BLaER1 treated with 17β-estradiol and CSF1 and Interleukin-3, amounts not matched to agents 10 nM and 100 nM (cell line): ENCODE measurements around the gene CRYBG1.
"Not testable (repeated sequence)": the region's sequence is repeated elsewhere in the genome, so short reads cannot be mapped to it uniquely, and the experiment has no call there.

ENCODE experiments used
- H3K27ac ChIP-seq, 11 experiments: shearing (Covaris generic); formaldehyde crosslinking; 2 replicates each; pipeline ENCODE4 v1.8.1; 2022
- H3K27me3 ChIP-seq, 11 experiments: shearing (Covaris generic); formaldehyde crosslinking; 2 replicates each; pipeline ENCODE4 v1.8.1; 2022
- H3K36me3 ChIP-seq, 11 experiments: shearing (Covaris generic); formaldehyde crosslinking; 2 replicates each; pipeline ENCODE4 v1.8.1; 2022
- H3K4me1 ChIP-seq, 10 experiments: shearing (Covaris generic); formaldehyde crosslinking; 2 replicates each; pipeline ENCODE4 v1.8.1; 2022
- H3K4me2 ChIP-seq, 11 experiments: shearing (Covaris generic); formaldehyde crosslinking; 2 replicates each; pipeline ENCODE4 v1.8.1; 2022
- H3K4me3 ChIP-seq, 10 experiments: shearing (Covaris generic); formaldehyde crosslinking; 2 replicates each; pipeline ENCODE4 v1.8.1; 2022
- H3K9ac ChIP-seq, 11 experiments: shearing (Covaris generic); formaldehyde crosslinking; 2 replicates each; pipeline ENCODE4 v1.8.1; 2022
- H3K9me3 ChIP-seq, 11 experiments: shearing (Covaris generic); formaldehyde crosslinking; replicated peaks in 1 of 11; 2 replicates each; pipeline ENCODE4 v1.8.1; 2022
- H4K20me1 ChIP-seq, 11 experiments: shearing (Covaris generic); formaldehyde crosslinking; 2 replicates each; pipeline ENCODE4 v1.8.1; 2022
- Cebpa-rat ChIP-seq, 11 experiments: shearing (Covaris generic); IDR thresholded peaks; 2 replicates each; pipeline ENCODE4 v1.8.1; 2022

The CRYBG1 gene

DNA sequence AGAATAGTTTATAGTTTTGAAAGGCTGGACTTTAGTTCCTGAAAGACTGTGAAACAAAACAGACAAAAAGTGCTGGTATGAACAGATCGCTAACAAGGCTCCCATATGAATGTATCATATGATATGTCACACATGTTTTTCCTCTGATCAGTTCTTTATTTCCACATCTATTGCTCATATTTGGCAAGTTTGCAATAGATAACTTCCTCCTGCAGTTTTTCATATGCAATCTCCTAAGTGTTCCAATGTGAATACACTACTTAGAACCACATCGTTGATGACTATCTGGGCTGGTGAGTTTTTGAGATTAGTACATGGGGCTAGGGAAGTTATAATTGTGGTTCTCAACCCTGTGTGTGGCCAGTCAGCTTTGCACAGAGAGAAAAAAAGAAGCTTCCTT is 23.1 kb downstream of the CRYBG1 start:
- no peaks in the 10 kb centered on the region for H3K27me3 ChIP-seq
- H3K9me3 ChIP-seq, result peaks cover 0 to 6% (median 0%) of the 10 kb centered on the region in 11 experiments; a peak in 2 of 22 replicates
- H3K4me3 ChIP-seq, result no peak overlapping the region
- no peak overlapping the region for H3K4me2 ChIP-seq
- H3K27ac ChIP-seq, result no peak overlapping the region
- H3K9ac ChIP-seq, result no peak overlapping the region
- H3K4me1 ChIP-seq, result peaks cover 0 to 5% (median 0%) of the 10 kb centered on the region in 10 experiments; a peak in 1 of 20 replicates
- no peak for TF ChIP-seq Cebpa-rat (IDR thresholded peaks at IDR 0.05)
- H3K36me3 ChIP-seq, result no peaks in the 10 kb centered on the region
- no peaks in the 10 kb centered on the region for H4K20me1 ChIP-seq

- H3K4me1 ChIP-seq, result peaks cover 0 to 5% (median 0%) of the 10 kb centered on the region in 10 experiments; a peak in 1 of 20 replicates
- no peaks in the 10 kb centered on the region for H3K36me3 ChIP-seq
- no peak for TF ChIP-seq Cebpa-rat (IDR thresholded peaks at IDR 0.05)
- H3K9ac ChIP-seq, result no peak overlapping the region
- H3K27me3 ChIP-seq, result no peaks in the 10 kb centered on the region
- peaks cover 0 to 6% (median 0%) of the 10 kb centered on the region in 11 experiments; a peak in 2 of 22 replicates for H3K9me3 ChIP-seq
- H3K27ac ChIP-seq, result no peak overlapping the region
- no peak overlapping the region for H3K4me3 ChIP-seq
- H4K20me1 ChIP-seq, result no peaks in the 10 kb centered on the region
- no peak overlapping the region for H3K4me2 ChIP-seq
These were observed 25.0 kb downstream of the CRYBG1 start for GRCh38 chr6:106385530-106385929.

DNA sequence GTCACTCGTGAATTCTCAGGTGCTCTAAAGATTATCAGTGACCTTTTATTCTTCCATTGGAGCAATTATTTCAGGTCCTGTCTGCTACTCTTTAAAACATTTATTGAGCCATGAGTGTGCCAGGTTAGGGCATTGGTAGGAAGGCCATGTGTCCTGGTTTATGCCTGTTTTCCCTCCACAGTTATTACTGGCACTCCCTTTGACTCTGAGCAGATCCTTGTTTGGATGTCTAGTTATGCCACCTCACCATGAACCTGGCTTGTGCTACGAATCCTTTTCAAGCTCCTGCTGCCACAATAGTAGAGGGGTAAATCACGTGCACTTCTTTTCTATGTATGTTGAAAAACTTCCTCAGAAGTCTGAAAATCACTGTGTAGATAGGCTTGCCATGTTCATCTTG is 27.4 kb downstream of the CRYBG1 start:
- Histone ChIP-seq H3K27me3 (no peaks in the 10 kb centered on the region), H3K4me2 (no peak overlapping the region), H3K4me3 (no peak overlapping the region), H3K9me3 (peaks cover 0 to 6% (median 0%) of the 10 kb centered on the region in 11 experiments; a peak in 2 of 22 replicates), H3K4me1 (no peaks in the 10 kb centered on the region), H3K9ac (no peak overlapping the region), H4K20me1 (no peaks in the 10 kb centered on the region), H3K27ac (no peak overlapping the region), H3K36me3 (no peaks in the 10 kb centered on the region)
- TF ChIP-seq Cebpa-rat (IDR thresholded peaks at IDR 0.05), result no peak

GRCh38 chr6:106390088-106390487 is 29.6 kb downstream of the CRYBG1 start:
- Histone ChIP-seq H3K4me2 (no peak overlapping the region), H3K9me3 (peaks cover 0 to 6% (median 0%) of the 10 kb centered on the region in 11 experiments; a peak in 2 of 22 replicates), H3K27me3 (no peaks in the 10 kb centered on the region), H3K4me1 (no peaks in the 10 kb centered on the region), H3K9ac (no peak overlapping the region), H4K20me1 (no peaks in the 10 kb centered on the region), H3K36me3 (no peaks in the 10 kb centered on the region), H3K27ac (no peak overlapping the region), H3K4me3 (no peak overlapping the region)
- no peak for TF ChIP-seq Cebpa-rat (IDR thresholded peaks at IDR 0.05)

- no peak for TF ChIP-seq Cebpa-rat (IDR thresholded peaks at IDR 0.05)
- no peaks in the 10 kb centered on the region for H4K20me1 ChIP-seq
- no peaks in the 10 kb centered on the region for H3K9me3 ChIP-seq
These were observed 36.1 kb downstream of the CRYBG1 start for GRCh38 chr6:106396426-106397220.

GRCh38 chr6:106397431-106397830 is 36.9 kb downstream of the CRYBG1 start:
- H3K4me3 ChIP-seq, result no peak overlapping the region
- no peak overlapping the region for H3K9ac ChIP-seq

More at GRCh38 chr6:106396426-106397220, 36.1 kb downstream of the CRYBG1 start:
- H3K36me3 ChIP-seq, result no peaks in the 10 kb centered on the region
- no peak overlapping the region for H3K4me3 ChIP-seq
- no peak overlapping the region for H3K27ac ChIP-seq
- no peaks in the 10 kb centered on the region for H3K27me3 ChIP-seq
- H3K9ac ChIP-seq, result no peak overlapping the region
- H3K4me1 ChIP-seq, result no peaks in the 10 kb centered on the region
- no peak overlapping the region for H3K4me2 ChIP-seq

GRCh38 chr6:106398621-106399020 is 38.1 kb downstream of the CRYBG1 start:
- H3K9me3 ChIP-seq, result peaks cover 0 to 10% (median 6%) of the 10 kb centered on the region in 11 experiments; a peak in 5 of 22 replicates
- H3K4me2 ChIP-seq, result no peak overlapping the region
- no peaks in the 10 kb centered on the region for H3K4me1 ChIP-seq
- no peak overlapping the region for H3K9ac ChIP-seq
- H3K36me3 ChIP-seq, result no peaks in the 10 kb centered on the region
- H3K27me3 ChIP-seq, result no peaks in the 10 kb centered on the region
- no peaks in the 10 kb centered on the region for H4K20me1 ChIP-seq
- no peak overlapping the region for H3K4me3 ChIP-seq
- TF ChIP-seq Cebpa-rat (IDR thresholded peaks at IDR 0.05), result no peak
- no peak overlapping the region for H3K27ac ChIP-seq

More at GRCh38 chr6:106397431-106397830, 36.9 kb downstream of the CRYBG1 start:
- H3K27ac ChIP-seq, result no peak overlapping the region
- H3K27me3 ChIP-seq, result no peaks in the 10 kb centered on the region
- H3K4me1 ChIP-seq, result no peaks in the 10 kb centered on the region
- H3K4me2 ChIP-seq, result no peak overlapping the region
- no peak for TF ChIP-seq Cebpa-rat (IDR thresholded peaks at IDR 0.05)
- H3K36me3 ChIP-seq, result no peaks in the 10 kb centered on the region
- H3K9me3 ChIP-seq, result peaks cover 0 to under 1% (median 0%) of the 10 kb centered on the region in 11 experiments; a peak in 2 of 22 replicates
- no peaks in the 10 kb centered on the region for H4K20me1 ChIP-seq

DNA sequence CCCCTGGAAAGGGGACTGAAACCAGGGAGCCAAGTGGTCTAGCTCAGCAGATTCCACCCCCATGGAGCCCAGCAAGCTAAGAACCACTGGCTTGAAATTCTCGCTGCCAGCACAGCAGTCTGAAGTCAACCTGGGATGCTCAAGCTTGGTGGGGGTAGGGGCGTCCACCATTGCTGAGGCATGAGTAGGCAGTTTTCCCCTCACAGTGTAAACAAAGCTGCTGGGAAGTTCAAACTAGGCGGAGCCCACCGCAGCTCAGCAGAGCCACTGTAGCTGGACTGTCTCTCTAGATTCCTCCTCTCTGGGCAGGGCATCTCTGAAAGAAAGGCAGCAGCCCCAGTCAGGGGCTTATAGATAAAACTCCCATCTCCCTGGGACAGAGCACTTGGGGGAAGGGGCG is 44.5 kb downstream of the CRYBG1 start:
- peaks cover 0 to 12% (median 6%) of the 10 kb centered on the region in 11 experiments; a peak in 5 of 22 replicates for H3K9me3 ChIP-seq
- H3K27me3 ChIP-seq, H3K4me1 ChIP-seq, H4K20me1 ChIP-seq, H3K9ac ChIP-seq, H3K4me3 ChIP-seq, H3K4me2 ChIP-seq, H3K36me3 ChIP-seq, H3K27ac ChIP-seq: not testable (repeated sequence)

DNA sequence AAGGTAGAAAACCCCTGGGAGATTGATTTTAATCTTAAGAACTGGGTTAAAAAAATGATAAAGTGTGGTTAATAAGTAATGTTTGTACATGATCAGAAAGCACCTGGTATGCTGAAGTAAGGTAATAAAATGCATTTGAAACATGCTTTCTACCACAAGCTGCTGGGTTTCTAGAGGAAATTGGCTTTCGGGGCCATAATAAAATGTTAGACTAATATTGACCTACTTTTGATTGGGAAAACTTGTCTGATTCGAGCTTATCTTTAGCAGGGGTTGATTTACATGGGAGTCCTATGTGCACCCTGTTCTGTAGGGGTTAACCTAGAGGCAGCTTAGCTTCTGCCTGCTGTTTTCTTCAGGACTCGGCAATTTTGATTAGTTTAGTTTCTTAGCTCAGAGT is 50.5 kb downstream of the CRYBG1 start:
- 0 out of 22 replicates have a peak, but pooled peaks cover 0 to 8% (median 0%) of the 10 kb centered on the region in 11 experiments for H3K9me3 ChIP-seq
- H3K27ac ChIP-seq, result no peak overlapping the region
- no peak overlapping the region for H3K9ac ChIP-seq
- H3K36me3 ChIP-seq, result no peaks in the 10 kb centered on the region
- no peak for TF ChIP-seq Cebpa-rat (IDR thresholded peaks at IDR 0.05)
- H3K4me3 ChIP-seq, result no peak overlapping the region
- no peaks in the 10 kb centered on the region for H4K20me1 ChIP-seq
- H3K4me1 ChIP-seq, result no peaks in the 10 kb centered on the region
- no peak overlapping the region for H3K4me2 ChIP-seq
- no peaks in the 10 kb centered on the region for H3K27me3 ChIP-seq
